BLaER1 treated with 17β-estradiol and CSF1 and Interleukin-3, amounts not matched to agents 10 nM and 100 nM (cell line): ENCODE results near the gene DDN.

Experiments
- H3K27ac ChIP-seq, 11 experiments: shearing (Covaris generic); formaldehyde crosslinking; 2 replicates each; pipeline ENCODE4 v1.8.1; 2022
- H3K27me3 ChIP-seq, 11 experiments: shearing (Covaris generic); formaldehyde crosslinking; 2 replicates each; pipeline ENCODE4 v1.8.1; 2022
- H3K36me3 ChIP-seq, 11 experiments: shearing (Covaris generic); formaldehyde crosslinking; 2 replicates each; pipeline ENCODE4 v1.8.1; 2022
- H3K4me1 ChIP-seq, 10 experiments: shearing (Covaris generic); formaldehyde crosslinking; 2 replicates each; pipeline ENCODE4 v1.8.1; 2022
- H3K4me2 ChIP-seq, 11 experiments: shearing (Covaris generic); formaldehyde crosslinking; 2 replicates each; pipeline ENCODE4 v1.8.1; 2022
- H3K4me3 ChIP-seq, 10 experiments: shearing (Covaris generic); formaldehyde crosslinking; 2 replicates each; pipeline ENCODE4 v1.8.1; 2022
- H3K9ac ChIP-seq, 11 experiments: shearing (Covaris generic); formaldehyde crosslinking; 2 replicates each; pipeline ENCODE4 v1.8.1; 2022
- H3K9me3 ChIP-seq, 11 experiments: shearing (Covaris generic); formaldehyde crosslinking; replicated peaks in 1 of 11; 2 replicates each; pipeline ENCODE4 v1.8.1; 2022
- H4K20me1 ChIP-seq, 11 experiments: shearing (Covaris generic); formaldehyde crosslinking; 2 replicates each; pipeline ENCODE4 v1.8.1; 2022
- Cebpa-rat ChIP-seq, 11 experiments: shearing (Covaris generic); IDR thresholded peaks; 2 replicates each; pipeline ENCODE4 v1.8.1; 2022

DDN gene

GRCh38 chr12:49019443-49020324, 20.5 kb upstream of the DDN start:
- Histone ChIP-seq H3K9me3 (no peaks in the 10 kb centered on the region), H3K9ac (peak overlapping the region; percentile 90 to 97 (median 92)), H3K27me3 (no peaks in the 10 kb centered on the region), H3K4me1 (peaks cover 25 to 44% (median 38%) of the 10 kb centered on the region in 10 experiments), H3K4me3 (peak overlapping the region; percentile 71 to 85 (median 74); a peak in 19 of 20 replicates), H3K27ac (peak overlapping the region; percentile 89 to 99 (median 95)), H4K20me1 (peaks cover 1 to 28% (median 17%) of the 10 kb centered on the region in 11 experiments; a peak in 18 of 22 replicates), H3K4me2 (peak overlapping the region; percentile 83 to 94 (median 88)), H3K36me3 (peaks cover 35 to 42% (median 40%) of the 10 kb centered on the region in 11 experiments)
- no peak for TF ChIP-seq Cebpa-rat (IDR thresholded peaks at IDR 0.05)

- Histone ChIP-seq H3K36me3 (peaks cover 29 to 36% (median 34%) of the 10 kb centered on the region in 11 experiments), H3K4me3 (peak overlapping the region; percentile 71 to 85 (median 74)), H3K4me2 (peak overlapping the region; percentile 83 to 94 (median 88)), H3K27ac (peak overlapping the region; percentile 89 to 99 (median 95)), H3K9ac (peak overlapping the region; percentile 90 to 97 (median 92)), H3K27me3 (no peaks in the 10 kb centered on the region), H3K9me3 (no peaks in the 10 kb centered on the region), H4K20me1 (peaks cover 0 to 27% (median 13%) of the 10 kb centered on the region in 11 experiments; a peak in 14 of 22 replicates), H3K4me1 (peaks cover 25 to 47% (median 38%) of the 10 kb centered on the region in 10 experiments)
- TF ChIP-seq Cebpa-rat (IDR thresholded peaks at IDR 0.05), result no peak
These were observed 19.9 kb upstream of the DDN start for GRCh38 chr12:49019120-49019430.

DNA sequence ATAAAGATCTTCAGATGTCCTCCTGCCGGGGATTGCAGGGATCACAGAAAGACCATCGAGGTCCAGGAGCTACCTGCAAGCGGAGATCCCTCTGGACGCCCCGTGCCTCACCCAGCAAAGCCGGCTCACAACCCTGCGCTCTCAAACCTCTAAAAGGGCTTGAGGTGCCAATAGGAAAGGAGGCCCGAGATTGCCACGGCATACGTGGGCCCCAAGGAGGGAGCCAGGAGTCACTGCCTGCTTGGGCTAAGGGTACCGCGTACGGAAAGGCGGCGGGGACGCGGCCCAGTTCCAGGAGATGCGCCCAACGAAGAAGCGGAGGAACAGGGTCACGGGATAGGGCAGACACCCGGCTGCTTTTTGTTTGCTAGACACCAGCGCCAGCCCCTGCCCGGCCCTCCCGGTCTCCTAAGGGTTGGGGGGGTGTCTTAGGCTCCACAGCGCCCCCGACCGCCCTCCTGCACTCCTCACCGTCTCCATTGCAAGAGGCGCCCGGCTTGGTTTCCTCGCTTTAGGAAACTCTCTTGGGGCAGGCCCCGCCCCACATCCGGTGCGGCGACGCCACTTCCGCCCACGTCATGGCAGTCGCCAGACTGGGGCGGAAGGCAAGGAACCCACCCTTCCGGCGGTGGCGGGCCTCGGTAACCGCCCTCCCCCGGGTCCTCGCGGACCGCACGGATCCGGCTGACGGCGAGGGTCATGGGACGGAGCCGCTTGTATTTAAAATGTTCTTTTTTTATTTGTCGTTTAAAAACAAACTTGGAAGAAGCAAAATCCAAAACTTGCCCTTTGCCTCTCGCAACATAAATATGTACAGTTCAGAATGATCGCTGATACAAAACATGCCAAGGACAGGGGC, 19.3 kb upstream of the DDN start, which contains the start of gene PRKAG1:
Gene PRKAG1, minus strand, starts transcription at position 516 of the 859 bp plus-strand sequence. Its CDS starts 36 bp downstream, at position 480.
- Histone ChIP-seq H3K27me3 (no peaks in the 10 kb centered on the region), H4K20me1 (peaks cover 0 to 26% (median 11%) of the 10 kb centered on the region in 11 experiments; a peak in 11 of 22 replicates), H3K36me3 (peaks cover 23 to 31% (median 28%) of the 10 kb centered on the region in 11 experiments), H3K4me1 (peaks cover 25 to 47% (median 38%) of the 10 kb centered on the region in 10 experiments), H3K4me2 (peak within 1 kb of the TSS; percentile 83 to 95 (median 90)), H3K9me3 (no peaks in the 10 kb centered on the region), H3K27ac (peak within 1 kb of the TSS; percentile 89 to 99 (median 95)), H3K9ac (peak within 1 kb of the TSS; percentile 90 to 97 (median 92)), H3K4me3 (peak within 1 kb of the TSS; percentile 71 to 85 (median 74))
- TF ChIP-seq Cebpa-rat (IDR thresholded peaks at IDR 0.05), result peak in 5 of 11 experiments; percentile 31 to 89 (median 64); a peak in 8 of 22 replicates

DNA sequence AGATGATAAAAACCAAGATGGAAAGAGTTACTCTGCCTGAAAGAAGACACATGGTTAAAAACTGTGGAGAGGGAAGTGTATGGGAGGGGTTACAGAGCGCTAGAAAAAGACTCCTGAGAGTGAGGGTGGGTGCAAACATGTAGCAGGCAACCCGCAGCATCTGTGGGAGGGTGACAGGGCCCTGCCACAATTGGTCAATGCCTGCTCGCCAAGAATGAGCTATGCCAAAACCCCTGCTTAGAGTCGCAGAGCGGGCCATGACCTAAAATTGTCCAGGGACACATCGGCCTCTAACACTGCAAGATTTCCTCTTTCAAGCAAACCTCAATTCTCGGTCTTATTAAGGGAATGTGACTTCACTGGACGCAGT, 18.7 kb upstream of the DDN start:
- peak overlapping the region; percentile 89 to 99 (median 95) for H3K27ac ChIP-seq

DNA sequence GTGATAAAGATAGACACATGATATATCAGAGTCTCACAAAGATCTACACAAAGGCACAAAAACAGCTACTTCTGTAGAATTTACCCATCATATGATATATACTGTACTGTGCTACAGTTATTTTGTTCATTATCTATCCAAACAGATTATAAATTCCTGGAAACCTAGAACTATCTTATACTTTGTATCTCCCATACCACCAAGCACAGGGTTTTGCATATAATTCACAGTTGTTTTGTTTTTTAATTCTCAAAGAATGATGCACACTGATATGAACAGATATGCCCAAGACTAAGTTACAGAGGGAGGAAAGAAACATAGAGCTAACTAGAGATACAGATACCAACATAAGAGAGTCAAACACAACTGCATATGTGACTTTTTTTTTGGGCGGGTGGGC, 16.0 kb upstream of the DDN start:
- Histone ChIP-seq H3K36me3 (peaks cover 26 to 36% (median 33%) of the 10 kb centered on the region in 11 experiments), H3K27me3 (no peaks in the 10 kb centered on the region), H3K4me2 (0 out of 22 replicates have a peak overlapping the region, but pooled peaks of 2 of the 11 experiments have one; percentile 7 to 15), H3K9ac (0 out of 22 replicates have a peak overlapping the region, but pooled peaks of 1 of the 11 experiments have one; percentile 3), H3K9me3 (no peaks in the 10 kb centered on the region), H3K4me1 (peaks cover 19 to 33% (median 21%) of the 10 kb centered on the region in 10 experiments), H3K4me3 (no peak overlapping the region), H4K20me1 (peaks cover 0 to 20% (median 0%) of the 10 kb centered on the region in 11 experiments; a peak in 4 of 22 replicates), H3K27ac (no peak overlapping the region)
- TF ChIP-seq Cebpa-rat (IDR thresholded peaks at IDR 0.05), result no peak

More for the DNA sequence above, 18.7 kb upstream of the DDN start:
- H3K4me1 ChIP-seq, result peaks cover 25 to 47% (median 38%) of the 10 kb centered on the region in 10 experiments
- H3K9me3 ChIP-seq, result no peaks in the 10 kb centered on the region
- peak overlapping the region; percentile 71 to 85 (median 74) for H3K4me3 ChIP-seq
- H3K36me3 ChIP-seq, result peaks cover 17 to 31% (median 27%) of the 10 kb centered on the region in 11 experiments
- H3K9ac ChIP-seq, result peak overlapping the region; percentile 90 to 97 (median 92)
- TF ChIP-seq Cebpa-rat (IDR thresholded peaks at IDR 0.05), result no peak
- peaks cover 0 to 20% (median 5%) of the 10 kb centered on the region in 11 experiments; a peak in 10 of 22 replicates for H4K20me1 ChIP-seq
- H3K27me3 ChIP-seq, result no peaks in the 10 kb centered on the region
- peak overlapping the region; percentile 73 to 95 (median 86) for H3K4me2 ChIP-seq

- Histone ChIP-seq H3K27ac (no peak overlapping the region), H3K9me3 (no peaks in the 10 kb centered on the region), H3K4me3 (no peak overlapping the region), H3K36me3 (peaks cover 32 to 42% (median 37%) of the 10 kb centered on the region in 11 experiments), H3K9ac (no peak overlapping the region), H3K4me2 (0 out of 22 replicates have a peak overlapping the region, but pooled peaks of 1 of the 11 experiments have one; percentile 7), H3K4me1 (peaks cover 14 to 29% (median 17%) of the 10 kb centered on the region in 10 experiments), H4K20me1 (peaks cover 0 to 20% (median 0%) of the 10 kb centered on the region in 11 experiments; a peak in 4 of 22 replicates), H3K27me3 (no peaks in the 10 kb centered on the region)
- no peak for TF ChIP-seq Cebpa-rat (IDR thresholded peaks at IDR 0.05)
These were observed 15.4 kb upstream of the DDN start for GRCh38 chr12:49014547-49014946.

DNA sequence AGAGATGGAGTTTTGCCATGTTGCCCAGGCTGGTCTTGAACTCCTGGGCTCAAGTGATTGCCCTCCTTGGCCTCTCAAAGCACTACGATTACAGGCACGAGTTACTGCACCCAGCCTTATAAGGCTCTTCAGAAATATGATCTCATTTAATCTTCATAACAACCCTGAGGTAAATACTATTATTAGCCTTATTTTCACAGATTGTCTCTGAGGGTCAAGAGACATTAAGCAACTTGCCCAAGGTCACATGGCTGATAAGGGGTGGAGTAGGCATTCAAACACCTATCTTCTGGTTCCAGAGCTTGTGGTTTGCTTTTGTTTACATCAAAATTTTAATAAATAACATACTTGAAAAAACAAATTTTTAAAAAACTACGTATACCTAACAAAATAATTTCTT, 14.3 kb upstream of the DDN start:
- TF ChIP-seq Cebpa-rat (IDR thresholded peaks at IDR 0.05), result no peak
- Histone ChIP-seq H3K9ac (no peak overlapping the region), H3K36me3 (peaks cover 35 to 51% (median 44%) of the 10 kb centered on the region in 11 experiments), H4K20me1 (peaks cover 0 to 20% (median 2%) of the 10 kb centered on the region in 11 experiments; a peak in 4 of 22 replicates), H3K4me1 (peaks cover 11 to 27% (median 14%) of the 10 kb centered on the region in 10 experiments), H3K4me2 (no peak overlapping the region), H3K27ac (no peak overlapping the region), H3K4me3 (no peak overlapping the region), H3K27me3 (no peaks in the 10 kb centered on the region), H3K9me3 (no peaks in the 10 kb centered on the region)

- no peak overlapping the region for H3K4me3 ChIP-seq
- H4K20me1 ChIP-seq, result peaks cover 0 to 20% (median 4%) of the 10 kb centered on the region in 11 experiments; a peak in 4 of 22 replicates
- no peak overlapping the region for H3K9ac ChIP-seq
- H3K36me3 ChIP-seq, result peaks cover 35 to 58% (median 46%) of the 10 kb centered on the region in 11 experiments
- H3K4me2 ChIP-seq, result no peak overlapping the region
- peaks cover 8 to 27% (median 12%) of the 10 kb centered on the region in 10 experiments for H3K4me1 ChIP-seq
- TF ChIP-seq Cebpa-rat (IDR thresholded peaks at IDR 0.05), result no peak
- no peak overlapping the region for H3K27ac ChIP-seq
- H3K9me3 ChIP-seq, result no peaks in the 10 kb centered on the region
- no peaks in the 10 kb centered on the region for H3K27me3 ChIP-seq
These were observed 13.6 kb upstream of the DDN start for GRCh38 chr12:49012739-49013138.
